Activated CD8-positive, alpha-beta memory T cell treated with anti-CD3 and anti-CD28 coated beads for 36 hours (primary cell): ENCODE measurements around the gene UGT1A3. TPM values are rescaled to one million over a fixed set of nuclear protein-coding genes. Genes with fewer than 3 reads are reported as not detected.

ENCODE experiments used
- CTCF ChIA-PET: fragments of 350-600 bp; sonication (Branson Sonifier 250); formaldehyde crosslinking; loops from one replicate; lab custom pipeline; 2021; ENCODE audit warnings: antibody characterized with exemption; lab: Charles Lee
- POLR2A ChIA-PET: fragments of 350-600 bp; sonication (Branson Sonifier 250); formaldehyde crosslinking; loops from one replicate; lab custom pipeline; 2021; ENCODE audit warnings: antibody characterized with exemption; lab: Charles Lee
- total RNA-seq, 2 experiments: library from RNA; stranded (reverse); gene quantifications; one replicate each; pipeline ENCODE4 v1.2.3, GENCODE V29; 2021

Gene UGT1A3
- total RNA-seq, 2 experiments from 2014 or later: not detected

DNA sequence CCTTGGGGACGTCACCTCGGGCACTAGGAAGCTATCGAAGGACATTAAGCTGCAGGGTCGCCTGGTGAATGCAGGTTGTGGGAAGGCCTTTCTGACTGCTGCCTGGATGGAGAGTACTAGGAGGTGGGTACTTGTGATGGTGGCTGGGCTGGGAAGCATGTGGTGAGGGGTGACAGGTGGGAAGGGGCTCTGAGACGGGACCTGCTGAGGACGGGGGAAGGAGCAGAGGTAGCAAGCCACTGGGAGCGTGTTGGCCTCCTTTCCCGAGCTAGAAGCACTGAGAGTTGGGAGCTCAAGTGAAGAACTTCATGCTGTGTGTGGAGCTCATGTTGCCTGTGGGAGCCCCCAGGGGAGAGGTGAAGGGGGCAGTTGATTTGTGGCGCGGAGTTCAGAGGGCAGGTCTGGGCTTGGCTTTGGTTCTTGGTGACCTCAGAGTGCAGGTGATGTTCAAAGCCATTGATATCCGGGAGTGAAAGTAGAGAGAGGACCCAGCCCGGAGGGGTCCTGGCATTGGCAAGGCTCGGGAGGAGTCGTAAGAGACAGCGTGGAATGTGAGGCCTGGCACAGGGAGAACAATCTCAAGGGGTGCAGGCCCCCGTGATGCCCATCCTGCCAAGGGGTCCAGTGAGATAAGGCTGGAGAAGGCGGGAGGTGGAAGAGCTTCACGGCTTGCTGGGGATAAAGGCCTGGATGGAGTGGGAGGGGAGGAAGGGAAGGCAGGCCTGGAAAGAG, 62.5 kb downstream of the UGT1A3 start:
- ChIA-PET POLR2A (no interaction called here), CTCF (no interaction called here)

DNA sequence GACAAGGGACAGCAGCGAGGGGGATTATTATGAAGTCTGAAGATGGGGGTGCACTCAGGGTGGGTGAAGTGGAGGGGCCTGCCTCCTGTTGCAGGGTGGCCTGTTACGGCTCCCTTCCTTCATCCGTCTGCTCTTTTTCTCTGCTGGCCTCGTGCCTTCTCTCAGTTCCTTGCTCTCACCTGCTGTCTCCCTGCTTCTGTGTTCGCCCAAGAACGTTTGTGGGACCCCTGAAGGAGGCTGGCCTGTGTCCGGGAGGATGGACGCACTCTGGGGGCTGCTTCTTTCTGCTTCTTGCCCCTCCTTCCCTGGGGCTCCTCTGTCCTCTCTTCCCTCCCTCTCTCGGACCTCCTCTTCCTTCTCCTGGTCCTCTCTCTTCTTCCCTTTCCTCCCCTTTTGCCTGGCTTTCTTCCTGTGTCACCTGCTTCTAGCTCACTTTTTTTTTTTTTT, 63.1 kb downstream of the UGT1A3 start:
- CTCF ChIA-PET: no interaction called here
- POLR2A ChIA-PET: no interaction called here

DNA sequence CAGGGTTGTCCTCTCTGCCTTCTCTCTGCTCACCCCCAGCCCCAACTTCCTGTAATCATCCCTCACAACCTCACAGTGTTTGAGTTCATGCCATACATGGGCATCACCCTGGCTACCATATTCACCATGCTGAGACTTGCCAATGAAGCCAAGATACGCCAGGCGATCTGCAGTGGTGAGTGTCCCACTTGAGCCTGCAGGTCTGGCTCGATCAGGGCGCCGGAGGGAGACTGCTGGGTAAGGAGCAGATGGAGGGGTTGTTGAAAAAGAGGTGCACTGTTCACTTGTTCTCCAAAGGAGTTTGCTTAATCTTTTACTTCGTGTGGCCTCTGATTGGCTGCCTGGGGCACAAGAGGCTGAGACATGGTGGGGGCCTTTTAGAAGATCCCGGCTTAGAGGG, 63.9 kb downstream of the UGT1A3 start:
- POLR2A ChIA-PET: no interaction called here
- CTCF ChIA-PET: no interaction called here

GRCh38 chr2:233793465-233794127, 64.8 kb downstream of the UGT1A3 start:
- CTCF ChIA-PET: no interaction called here
- POLR2A ChIA-PET: no interaction called here

GRCh38 chr2:233794128-233794658, 65.4 kb downstream of the UGT1A3 start:
- ChIA-PET POLR2A (no interaction called here), CTCF (no interaction called here)

DNA sequence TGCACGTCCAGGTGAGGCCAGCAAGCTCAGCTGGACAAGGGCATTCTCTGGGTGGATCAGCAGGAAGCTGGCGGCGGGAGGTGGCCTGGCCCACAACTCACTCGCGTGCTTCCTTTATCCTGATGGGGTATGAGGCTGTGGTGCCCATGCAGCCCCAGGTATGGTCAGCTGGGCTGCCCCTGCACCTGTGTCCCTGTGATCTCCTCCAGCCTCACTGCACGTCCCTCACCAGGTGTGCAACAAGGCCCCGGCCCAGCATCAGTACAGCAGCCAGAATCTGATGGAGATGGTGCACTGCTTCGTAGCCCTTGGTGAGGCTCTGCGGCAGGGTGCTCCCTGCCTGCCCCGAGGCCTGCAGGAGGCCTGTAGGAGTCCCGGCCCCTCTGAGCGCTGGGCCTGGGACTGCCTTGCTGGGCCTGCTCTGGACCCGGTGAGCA, 66.9 kb downstream of the UGT1A3 start:
- CTCF ChIA-PET: no interaction called here
- POLR2A ChIA-PET: no interaction called here

DNA sequence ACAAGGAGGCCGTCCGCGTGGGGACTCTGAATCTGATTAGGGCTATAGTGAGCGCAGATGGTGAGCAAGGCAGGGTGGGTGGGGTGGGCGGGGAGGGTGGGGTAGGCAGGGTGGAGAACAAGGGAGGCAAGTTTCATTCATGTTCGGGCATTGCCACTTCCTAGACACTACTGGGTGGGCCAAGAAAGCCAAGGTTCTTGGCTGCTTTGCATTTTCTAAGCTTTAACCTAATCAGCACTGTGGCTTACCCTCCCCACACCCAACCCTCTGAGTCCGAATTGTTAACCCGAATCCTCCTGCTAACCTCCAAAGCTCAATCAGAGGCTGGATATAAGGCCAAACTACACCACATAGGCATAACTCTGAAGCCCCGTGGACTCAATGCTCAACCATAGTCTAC, 67.4 kb downstream of the UGT1A3 start:
- ChIA-PET POLR2A (no interaction called here), CTCF (no interaction called here)

DNA sequence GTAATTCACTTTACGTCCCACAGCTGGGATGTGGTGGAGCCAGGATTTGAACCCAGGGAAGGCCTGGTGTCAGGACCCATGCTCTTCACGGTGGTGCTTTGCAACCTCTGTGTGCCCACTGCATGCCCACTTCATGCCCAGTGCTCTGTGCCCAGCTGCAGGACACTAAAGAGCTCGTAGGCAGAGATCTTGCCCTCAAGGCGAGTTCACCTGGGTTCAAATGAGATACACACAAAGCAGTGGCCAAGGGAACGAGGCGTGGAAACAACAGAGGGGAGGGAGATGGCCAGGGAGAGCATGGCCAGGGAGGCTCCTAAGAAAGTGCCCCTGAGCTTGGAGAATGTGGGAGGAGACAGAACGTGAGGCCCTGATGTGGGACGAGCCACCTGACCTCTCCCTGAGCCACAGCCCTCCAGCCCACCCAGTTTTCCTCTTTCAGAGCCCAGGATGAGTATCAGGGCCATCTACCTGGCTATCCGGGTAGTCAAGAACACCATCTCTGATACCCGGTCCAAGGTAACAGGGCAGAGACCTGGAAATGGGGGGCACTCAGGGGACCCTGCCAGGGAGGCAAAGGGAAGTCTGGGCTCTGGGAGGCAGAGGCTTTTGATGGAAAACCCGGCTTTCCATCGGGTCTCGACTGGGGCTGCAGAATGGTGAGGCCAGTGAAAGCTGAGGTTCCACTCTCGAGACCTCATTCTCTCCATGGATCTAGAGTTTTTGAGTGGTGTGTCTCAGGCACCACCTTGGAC, 69.7 kb downstream of the UGT1A3 start:
- POLR2A ChIA-PET: no interaction called here

DNA sequence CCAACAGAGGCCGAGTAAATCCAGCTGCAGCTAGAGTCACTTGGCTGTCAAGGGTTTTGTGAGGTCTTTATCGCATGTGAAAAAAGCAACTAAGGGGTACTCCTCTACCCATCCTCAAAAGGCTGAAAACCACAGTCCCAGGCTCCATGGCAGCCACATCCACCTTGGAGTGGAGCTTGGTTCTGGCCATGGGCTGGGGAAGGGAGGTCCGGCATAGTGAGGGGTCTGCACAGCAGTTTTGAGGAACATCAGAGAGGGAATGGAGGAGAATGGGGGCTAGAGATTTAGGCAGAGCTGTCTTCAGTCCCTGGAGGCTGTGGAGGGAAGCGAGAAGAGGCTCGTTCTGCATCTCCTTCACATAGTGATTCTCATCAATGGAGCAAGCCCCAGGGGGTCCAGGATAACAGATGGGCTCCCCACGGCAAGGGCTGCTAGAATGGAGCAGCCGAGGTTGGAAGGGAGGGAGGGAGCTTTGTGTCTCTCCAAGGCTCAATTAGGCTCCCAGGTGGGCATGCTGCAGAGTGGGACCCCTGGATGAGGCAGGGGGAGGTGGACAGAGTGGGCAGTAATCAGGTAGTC, 70.3 kb downstream of the UGT1A3 start:
- CTCF ChIA-PET: no interaction called here
- POLR2A ChIA-PET: no interaction called here

More for the DNA sequence above, 69.7 kb downstream of the UGT1A3 start:
- CTCF ChIA-PET: no interaction called here

- ChIA-PET POLR2A (no interaction called here), CTCF (no interaction called here)
Measured at GRCh38 chr2:233799716-233800115, 70.9 kb downstream of the UGT1A3 start.

DNA sequence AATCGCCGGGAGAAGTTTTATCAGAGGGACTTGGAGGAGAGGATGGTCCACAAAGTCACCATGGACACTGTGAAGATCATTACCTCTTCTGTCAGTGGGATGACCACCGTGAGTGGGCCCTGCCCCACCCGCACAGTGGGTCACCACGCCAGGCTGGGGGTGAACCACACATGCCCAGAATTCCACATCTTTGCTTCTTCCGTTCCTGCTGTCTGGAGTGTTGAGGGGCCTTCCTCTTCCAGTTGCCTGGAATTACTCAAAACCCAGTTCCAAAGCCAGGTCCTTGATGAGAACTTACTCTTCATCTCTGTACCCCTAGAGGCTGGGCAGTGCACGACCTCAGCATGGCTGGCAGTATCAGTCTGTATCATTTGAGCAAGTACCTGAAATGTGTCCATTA, 71.4 kb downstream of the UGT1A3 start:
- ChIA-PET CTCF (no interaction called here), POLR2A (no interaction called here)

DNA sequence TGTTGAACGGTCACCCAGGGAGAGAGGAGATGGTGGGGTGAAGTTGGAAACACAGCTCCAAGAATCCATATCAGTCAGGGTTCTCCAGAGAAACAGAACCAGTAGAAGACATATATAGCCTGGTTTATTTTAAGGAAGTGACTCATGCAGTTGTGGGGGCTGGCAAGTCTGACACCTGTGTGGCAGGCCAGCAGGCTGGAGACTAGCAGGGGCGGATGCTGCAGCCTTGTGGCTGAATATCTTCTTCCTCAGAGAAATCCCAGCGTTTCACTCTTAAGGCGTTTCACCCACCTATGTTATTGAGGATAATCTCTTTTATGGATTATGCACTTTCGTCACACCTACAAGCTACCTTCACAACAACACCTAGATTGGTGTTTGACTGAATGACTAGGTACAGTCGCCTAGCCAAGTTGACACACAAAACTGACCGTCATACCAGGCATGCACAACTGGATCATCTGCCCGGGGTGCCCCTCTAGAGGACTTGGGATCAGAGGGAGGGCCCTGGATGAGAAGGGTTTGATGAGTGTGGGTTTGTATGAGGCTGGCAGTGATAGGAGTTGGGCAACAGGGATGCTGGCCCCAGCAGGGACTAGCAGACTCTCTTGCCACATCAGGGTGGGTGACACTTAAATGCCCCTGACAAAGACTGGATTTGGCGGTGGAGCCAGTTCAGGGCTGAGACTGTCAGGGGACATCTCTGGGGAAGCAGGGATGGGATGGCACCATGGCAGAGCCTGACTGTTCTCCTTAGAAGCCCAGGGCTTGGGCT, 72.7 kb downstream of the UGT1A3 start:
- ChIA-PET POLR2A (interaction anchor here (0.7 kb wide), 1 partner anchor 95 kb away, joined by 3 read pairs; no protein-coding TSS in a partner anchor), CTCF (no interaction called here)

GRCh38 chr2:233802132-233802815, 73.4 kb downstream of the UGT1A3 start:
- CTCF ChIA-PET: no interaction called here
- POLR2A ChIA-PET: interaction anchor here (0.7 kb wide), 1 partner anchor 95 kb away, joined by 3 read pairs; no protein-coding TSS in a partner anchor

GRCh38 chr2:233803292-233803911, 74.6 kb downstream of the UGT1A3 start:
- ChIA-PET POLR2A (no interaction called here), CTCF (no interaction called here)

GRCh38 chr2:233803994-233804393, 75.2 kb downstream of the UGT1A3 start:
- CTCF ChIA-PET: no interaction called here
- POLR2A ChIA-PET: no interaction called here

DNA sequence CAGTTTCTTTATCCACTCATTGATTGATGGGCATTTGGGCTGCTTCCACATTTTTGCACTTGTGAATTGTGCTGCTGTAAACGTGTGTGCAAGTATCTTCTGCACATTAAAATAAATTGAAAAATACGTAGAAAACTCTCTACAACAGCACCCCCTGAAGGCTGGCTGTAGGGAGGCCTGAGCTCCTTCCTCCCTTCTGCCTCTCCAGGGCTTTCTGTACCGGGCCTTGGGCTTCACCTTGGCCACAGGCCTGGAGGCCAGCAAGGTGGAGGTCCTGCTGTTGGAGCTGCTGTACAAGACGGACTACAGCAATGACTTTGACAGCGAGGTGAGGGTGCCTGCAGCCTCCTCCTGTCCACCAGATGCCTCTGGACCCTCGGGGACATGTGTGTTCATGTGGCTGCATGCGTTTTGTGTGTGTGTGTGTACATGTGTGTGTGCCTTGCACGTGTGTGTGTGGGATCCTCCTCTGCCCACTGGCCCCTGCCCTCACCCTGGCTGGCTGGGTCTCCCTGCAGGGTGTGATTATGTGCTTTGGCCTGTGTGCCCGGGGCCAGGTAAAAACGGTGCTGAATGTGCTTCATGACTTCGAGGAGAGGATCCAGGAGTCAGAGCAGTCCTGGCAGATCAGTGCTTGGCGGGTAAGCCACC, 78.5 kb downstream of the UGT1A3 start:
- POLR2A ChIA-PET: no interaction called here
- CTCF ChIA-PET: no interaction called here
